C4-2B (cell line): Measurements from ENCODE around the gene FOXO1.

Source experiments
- H3K27ac ChIP-seq: fragments of 450-650 bp; 2 replicates; pipeline ENCODE4 v1.5.1; 2017
- TF ChIP-seq, protein P1 (sequence below): fragments of 450-650 bp; conservative IDR thresholded peaks from 2 replicates; pipeline ENCODE4 v1.5.1; 2017; ENCODE audit warnings: mild to moderate bottlenecking

FOXO1 gene

DNA sequence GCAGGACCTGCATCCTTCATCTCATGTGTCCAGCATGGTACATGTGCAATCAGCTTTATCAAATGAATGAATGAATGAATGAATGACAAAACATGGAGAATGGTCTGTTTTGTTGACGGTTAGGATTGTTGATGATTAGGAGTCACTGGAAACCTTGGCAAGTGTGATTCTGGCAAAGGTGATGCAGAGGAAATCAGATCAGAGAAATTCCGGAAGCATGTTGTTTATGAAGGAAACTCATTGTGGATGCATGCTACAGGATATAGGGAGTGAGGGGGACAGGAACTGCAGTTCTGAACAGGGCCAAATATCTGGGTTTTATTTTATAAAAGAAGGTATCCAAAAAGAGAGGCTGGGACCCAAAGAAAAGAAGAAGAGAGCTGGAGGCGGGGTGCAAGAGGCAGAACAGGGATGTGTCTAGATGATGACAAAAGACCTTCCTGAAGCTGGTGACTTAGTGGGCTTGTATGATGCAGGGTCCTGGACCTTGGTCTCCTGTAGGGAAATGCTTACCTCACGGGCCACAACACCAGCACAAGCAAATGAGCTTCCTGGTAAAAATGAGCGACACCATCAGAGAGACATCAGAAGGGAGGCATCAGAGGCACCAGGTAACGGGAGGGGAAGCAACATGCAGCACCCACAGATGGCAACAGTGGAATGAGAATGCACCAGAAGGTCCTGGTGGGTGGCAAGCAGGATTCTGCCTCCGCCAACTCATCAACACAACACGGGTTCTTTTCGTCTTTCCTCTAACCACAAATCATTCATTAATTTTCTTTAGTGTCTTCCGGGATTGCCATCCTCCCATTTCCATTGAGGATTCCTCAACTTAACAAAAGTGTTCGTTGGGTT lies 159.6 kb downstream of the FOXO1 start:
- H3K27ac ChIP-seq = no peak overlapping the region
- TF ChIP-seq, protein P1, sequence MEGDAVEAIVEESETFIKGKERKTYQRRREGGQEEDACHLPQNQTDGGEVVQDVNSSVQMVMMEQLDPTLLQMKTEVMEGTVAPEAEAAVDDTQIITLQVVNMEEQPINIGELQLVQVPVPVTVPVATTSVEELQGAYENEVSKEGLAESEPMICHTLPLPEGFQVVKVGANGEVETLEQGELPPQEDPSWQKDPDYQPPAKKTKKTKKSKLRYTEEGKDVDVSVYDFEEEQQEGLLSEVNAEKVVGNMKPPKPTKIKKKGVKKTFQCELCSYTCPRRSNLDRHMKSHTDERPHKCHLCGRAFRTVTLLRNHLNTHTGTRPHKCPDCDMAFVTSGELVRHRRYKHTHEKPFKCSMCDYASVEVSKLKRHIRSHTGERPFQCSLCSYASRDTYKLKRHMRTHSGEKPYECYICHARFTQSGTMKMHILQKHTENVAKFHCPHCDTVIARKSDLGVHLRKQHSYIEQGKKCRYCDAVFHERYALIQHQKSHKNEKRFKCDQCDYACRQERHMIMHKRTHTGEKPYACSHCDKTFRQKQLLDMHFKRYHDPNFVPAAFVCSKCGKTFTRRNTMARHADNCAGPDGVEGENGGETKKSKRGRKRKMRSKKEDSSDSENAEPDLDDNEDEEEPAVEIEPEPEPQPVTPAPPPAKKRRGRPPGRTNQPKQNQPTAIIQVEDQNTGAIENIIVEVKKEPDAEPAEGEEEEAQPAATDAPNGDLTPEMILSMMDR = no peak
